K562 (cell line): ENCODE data around the gene ATF1. TPM values are rescaled to one million over a fixed set of nuclear protein-coding genes. Genes with fewer than 3 reads are reported as not detected.

Experiments
- SRSF9 ChIP-seq: fragments of 200-400 bp; formaldehyde crosslinking; IDR thresholded peaks from 2 replicates; pipeline ENCODE4 v1.6.1; 2017; ENCODE audit warnings: low read depth, low read length, borderline replicate concordance
- polyA plus RNA-seq, 8 experiments: library from polyadenylated mRNA; depleted of rRNA in 4 of 8; stranded (reverse) in 5 of 8; unstranded in 3 of 8; fragments of >200 nt; fragmentation: Nextera tagmentation in 2 of 8; fragmentation: Illumina TruSeq in 1 of 8; extraction: Ambion mirVana in 2 of 8; extraction: Trizol in 1 of 8; gene quantifications; 2 replicates each; pipeline versions ENCODE4 v1.2.1 to v1.2.3, GENCODE V29; 2011 to 2014; ENCODE audit warnings: inconsistent platforms in 1 of 8, missing spikeins in 1 of 8
- total RNA-seq, 7 experiments: library from RNA; depleted of rRNA in 6 of 7; stranded (reverse); fragments of >200 nt in 6 of 7; fragmentation: Illumina TruSeq in 2 of 7; extraction: Trizol in 2 of 7; gene quantifications; 2 replicates each; pipeline versions ENCODE4 v1.2.1 to v1.2.3, GENCODE V29; 2011 to 2021; ENCODE audit warnings: low replicate concordance in 1 of 7
- TF ChIP-seq, protein P1 (sequence below): sonication (generic); formaldehyde crosslinking; IDR thresholded peaks from 2 replicates; pipeline ENCODE4 v1.8.0; 2022; ENCODE audit warnings: missing genetic modification reagents, mild to moderate bottlenecking, borderline replicate concordance
- TF ChIP-seq, protein P2 (sequence below): fragments of 250-450 bp; sonication (Bioruptor Pico); IDR thresholded peaks from 2 replicates; pipeline ENCODE4 v1.4.0; 2020; ENCODE audit warnings: mild to moderate bottlenecking, moderate library complexity
- TF ChIP-seq, protein P3 (sequence below), 2 experiments: fragments of 450-650 bp in 1 of 2; sonication (generic) in 1 of 2; formaldehyde crosslinking; conservative IDR thresholded peaks; 2 replicates each; pipeline versions ENCODE4 v1.4.0 to v1.8.1; 2020 to 2022; ENCODE audit warnings: mild to moderate bottlenecking in 1 of 2, missing genetic modification reagents in 1 of 2
- TF ChIP-seq, protein P4 (sequence below): IDR thresholded peaks from 3 replicates; pipeline ENCODE4 v1.6.1; 2011; ENCODE audit warnings: borderline replicate concordance, mild to moderate bottlenecking; ENCODE audit not compliant: insufficient read length, insufficient read depth

ATF1 gene
- total and polyA plus RNA-seq, 9 of the 15 experiments (the other 6 are each of a cell fraction or from before 2014, with no cell fraction given) = 19.8 to 83.5 (median 51.4) TPM

DNA sequence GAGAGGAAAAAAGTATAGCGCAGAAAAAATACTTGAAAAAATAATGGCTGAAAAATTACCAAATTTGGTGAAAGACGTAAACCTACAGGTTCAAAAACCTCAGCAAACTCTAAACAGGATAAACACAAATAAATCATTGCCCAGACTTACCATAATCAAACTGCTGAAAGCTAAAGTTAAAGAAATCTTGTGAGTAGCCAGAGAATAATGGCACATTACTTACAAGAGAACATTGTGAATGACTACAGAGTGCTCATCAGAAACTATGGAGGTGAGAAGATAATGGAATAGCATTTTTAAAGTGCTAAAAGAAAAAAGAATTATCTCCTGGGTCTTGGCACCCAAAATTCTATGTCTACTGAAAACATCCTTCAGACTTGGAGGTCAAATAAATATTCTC is 36.0 kb downstream of the ATF1 start (continued):
- TF ChIP-seq, protein P1, sequence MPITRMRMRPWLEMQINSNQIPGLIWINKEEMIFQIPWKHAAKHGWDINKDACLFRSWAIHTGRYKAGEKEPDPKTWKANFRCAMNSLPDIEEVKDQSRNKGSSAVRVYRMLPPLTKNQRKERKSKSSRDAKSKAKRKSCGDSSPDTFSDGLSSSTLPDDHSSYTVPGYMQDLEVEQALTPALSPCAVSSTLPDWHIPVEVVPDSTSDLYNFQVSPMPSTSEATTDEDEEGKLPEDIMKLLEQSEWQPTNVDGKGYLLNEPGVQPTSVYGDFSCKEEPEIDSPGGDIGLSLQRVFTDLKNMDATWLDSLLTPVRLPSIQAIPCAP (CRISPR knock-in tag) = no peak
- TF ChIP-seq, protein P2, sequence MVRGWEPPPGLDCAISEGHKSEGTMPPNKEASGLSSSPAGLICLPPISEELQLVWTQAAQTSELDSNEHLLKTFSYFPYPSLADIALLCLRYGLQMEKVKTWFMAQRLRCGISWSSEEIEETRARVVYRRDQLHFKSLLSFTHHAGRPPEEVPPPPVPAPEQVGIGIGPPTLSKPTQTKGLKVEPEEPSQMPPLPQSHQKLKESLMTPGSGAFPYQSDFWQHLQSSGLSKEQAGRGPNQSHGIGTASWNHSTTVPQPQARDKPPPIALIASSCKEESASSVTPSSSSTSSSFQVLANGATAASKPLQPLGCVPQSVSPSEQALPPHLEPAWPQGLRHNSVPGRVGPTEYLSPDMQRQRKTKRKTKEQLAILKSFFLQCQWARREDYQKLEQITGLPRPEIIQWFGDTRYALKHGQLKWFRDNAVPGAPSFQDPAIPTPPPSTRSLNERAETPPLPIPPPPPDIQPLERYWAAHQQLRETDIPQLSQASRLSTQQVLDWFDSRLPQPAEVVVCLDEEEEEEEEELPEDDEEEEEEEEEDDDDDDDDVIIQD (CRISPR knock-in tag) = no peak
- TF ChIP-seq SRSF9 = no peak
- TF ChIP-seq, protein P3, sequence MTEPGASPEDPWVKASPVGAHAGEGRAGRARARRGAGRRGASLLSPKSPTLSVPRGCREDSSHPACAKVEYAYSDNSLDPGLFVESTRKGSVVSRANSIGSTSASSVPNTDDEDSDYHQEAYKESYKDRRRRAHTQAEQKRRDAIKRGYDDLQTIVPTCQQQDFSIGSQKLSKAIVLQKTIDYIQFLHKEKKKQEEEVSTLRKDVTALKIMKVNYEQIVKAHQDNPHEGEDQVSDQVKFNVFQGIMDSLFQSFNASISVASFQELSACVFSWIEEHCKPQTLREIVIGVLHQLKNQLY (CRISPR knock-in tag; conservative IDR thresholded peaks at IDR 0.05) = no peak
- TF ChIP-seq, protein P4, sequence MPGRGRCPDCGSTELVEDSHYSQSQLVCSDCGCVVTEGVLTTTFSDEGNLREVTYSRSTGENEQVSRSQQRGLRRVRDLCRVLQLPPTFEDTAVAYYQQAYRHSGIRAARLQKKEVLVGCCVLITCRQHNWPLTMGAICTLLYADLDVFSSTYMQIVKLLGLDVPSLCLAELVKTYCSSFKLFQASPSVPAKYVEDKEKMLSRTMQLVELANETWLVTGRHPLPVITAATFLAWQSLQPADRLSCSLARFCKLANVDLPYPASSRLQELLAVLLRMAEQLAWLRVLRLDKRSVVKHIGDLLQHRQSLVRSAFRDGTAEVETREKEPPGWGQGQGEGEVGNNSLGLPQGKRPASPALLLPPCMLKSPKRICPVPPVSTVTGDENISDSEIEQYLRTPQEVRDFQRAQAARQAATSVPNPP = no peak
